HG03439 (cell line): Measurements from ENCODE around the gene SFT2D3.

ENCODE experiments used
- ATAC-seq: cut with Tn5 transposase; IDR thresholded peaks from one replicate; pipeline ENCODE4 v1.9.1; 2021; ENCODE audit warnings: mild to moderate bottlenecking, moderate library complexity; ENCODE audit not compliant: unreplicated experiment

The SFT2D3 gene

GRCh38 chr2:127737892-127738291, 36.6 kb downstream of the SFT2D3 start:
- no peak for ATAC-seq

- ATAC-seq, result no peak
Observed at GRCh38 chr2:127739800-127740199, 38.5 kb downstream of the SFT2D3 start.

- no peak for ATAC-seq
Observed at GRCh38 chr2:127740665-127741288, 39.5 kb downstream of the SFT2D3 start.

- no peak for ATAC-seq
Observed at GRCh38 chr2:127743477-127744026, 42.3 kb downstream of the SFT2D3 start.

- no peak for ATAC-seq
Observed at GRCh38 chr2:127747621-127748020, 46.3 kb downstream of the SFT2D3 start.

GRCh38 chr2:127749537-127749936, 48.2 kb downstream of the SFT2D3 start:
- peak; percentile 98 for ATAC-seq

- ATAC-seq, result no peak
Observed at GRCh38 chr2:127753374-127753773, 52.1 kb downstream of the SFT2D3 start.

GRCh38 chr2:127754186-127754585, 52.9 kb downstream of the SFT2D3 start:
- no peak for ATAC-seq
